HUES48 (cell line): ENCODE results near the gene PARD3.

ENCODE experiments used
- H3K27ac ChIP-seq: one replicate; pipeline ENCODE4 v1.7.0; 2013; ENCODE audit warnings: low read depth, low read length, inconsistent platforms
- H3K27me3 ChIP-seq: 2 replicates; pipeline ENCODE4 v1.6.1; 2013; ENCODE audit warnings: mild to moderate bottlenecking, low read length; ENCODE audit not compliant: control insufficient read depth, insufficient read depth
- H3K36me3 ChIP-seq: 2 replicates; pipeline ENCODE4 v1.6.1; 2013; ENCODE audit warnings: low read length; ENCODE audit not compliant: control insufficient read depth, insufficient read depth
- H3K4me1 ChIP-seq: 2 replicates; pipeline ENCODE4 v1.6.1; 2013; ENCODE audit warnings: mild to moderate bottlenecking, low read length; ENCODE audit not compliant: control insufficient read depth, insufficient read depth
- H3K4me3 ChIP-seq: 2 replicates; pipeline ENCODE4 v1.5.1; 2013; ENCODE audit warnings: mild to moderate bottlenecking, low read depth, low read length
- H3K9ac ChIP-seq: 2 replicates; pipeline ENCODE4 v1.6.1; 2013; ENCODE audit warnings: mild to moderate bottlenecking, low read depth, low read length, moderate library complexity
- H3K9me3 ChIP-seq: 2 replicates; pipeline ENCODE4 v1.6.1; 2013; ENCODE audit warnings: low read length; ENCODE audit not compliant: control insufficient read depth, insufficient read depth

The PARD3 gene

DNA sequence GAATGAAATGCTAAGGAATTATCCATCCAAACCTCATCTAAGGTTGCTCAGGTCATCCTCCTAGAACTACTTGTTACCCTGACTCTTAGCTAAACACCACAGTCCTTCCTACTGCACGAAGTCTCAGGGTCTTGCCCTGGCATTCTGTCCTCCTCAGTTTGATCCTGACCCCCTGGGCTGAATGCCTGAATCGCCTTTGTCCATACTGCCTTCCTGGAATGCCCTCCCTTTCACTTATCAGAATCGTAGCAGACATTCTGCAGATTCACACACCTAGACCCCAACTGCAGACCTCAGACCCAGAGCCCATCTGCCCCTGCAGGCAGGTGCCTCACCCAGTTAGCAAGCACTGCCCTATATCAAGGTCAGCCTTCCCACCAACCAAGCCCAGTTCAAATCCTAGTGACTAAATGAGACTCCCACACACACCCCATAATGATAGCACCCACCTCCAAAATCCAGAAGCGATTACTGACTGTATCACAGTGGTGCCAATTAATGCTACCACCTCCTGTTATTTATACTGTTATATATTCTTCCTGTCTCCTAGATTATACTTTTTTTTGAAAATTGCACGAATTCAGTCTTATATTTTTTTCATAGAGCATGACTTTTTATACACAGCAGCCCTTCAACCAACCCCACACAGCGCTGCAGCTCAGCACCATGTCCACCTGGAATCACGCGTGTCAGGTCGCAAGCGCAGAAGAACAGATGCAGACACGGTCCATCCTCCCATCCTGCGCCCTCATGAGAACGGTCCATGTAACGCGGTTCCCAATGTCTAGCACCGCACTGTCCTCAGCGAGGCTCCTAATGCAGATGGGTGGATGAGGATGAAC, 3.7 kb downstream of the PARD3 start:
- H3K9ac ChIP-seq: no peak overlapping the region
- H3K4me1 ChIP-seq: peaks cover 50% of the 10 kb centered on the region
- no peak overlapping the region for H3K4me3 ChIP-seq
- H3K27ac ChIP-seq: no peak overlapping the region
- no peaks in the 10 kb centered on the region for H3K36me3 ChIP-seq
- no peaks in the 10 kb centered on the region for H3K9me3 ChIP-seq
- H3K27me3 ChIP-seq: peaks cover 7% of the 10 kb centered on the region

- Histone ChIP-seq H3K27ac (no peak overlapping the region), H3K27me3 (no peaks in the 10 kb centered on the region), H3K9me3 (no peaks in the 10 kb centered on the region), H3K4me3 (no peak overlapping the region), H3K36me3 (no peaks in the 10 kb centered on the region), H3K9ac (no peak overlapping the region), H3K4me1 (peaks cover 50% of the 10 kb centered on the region)
Observed at GRCh38 chr10:34809796-34810195, 5.3 kb downstream of the PARD3 start.

DNA sequence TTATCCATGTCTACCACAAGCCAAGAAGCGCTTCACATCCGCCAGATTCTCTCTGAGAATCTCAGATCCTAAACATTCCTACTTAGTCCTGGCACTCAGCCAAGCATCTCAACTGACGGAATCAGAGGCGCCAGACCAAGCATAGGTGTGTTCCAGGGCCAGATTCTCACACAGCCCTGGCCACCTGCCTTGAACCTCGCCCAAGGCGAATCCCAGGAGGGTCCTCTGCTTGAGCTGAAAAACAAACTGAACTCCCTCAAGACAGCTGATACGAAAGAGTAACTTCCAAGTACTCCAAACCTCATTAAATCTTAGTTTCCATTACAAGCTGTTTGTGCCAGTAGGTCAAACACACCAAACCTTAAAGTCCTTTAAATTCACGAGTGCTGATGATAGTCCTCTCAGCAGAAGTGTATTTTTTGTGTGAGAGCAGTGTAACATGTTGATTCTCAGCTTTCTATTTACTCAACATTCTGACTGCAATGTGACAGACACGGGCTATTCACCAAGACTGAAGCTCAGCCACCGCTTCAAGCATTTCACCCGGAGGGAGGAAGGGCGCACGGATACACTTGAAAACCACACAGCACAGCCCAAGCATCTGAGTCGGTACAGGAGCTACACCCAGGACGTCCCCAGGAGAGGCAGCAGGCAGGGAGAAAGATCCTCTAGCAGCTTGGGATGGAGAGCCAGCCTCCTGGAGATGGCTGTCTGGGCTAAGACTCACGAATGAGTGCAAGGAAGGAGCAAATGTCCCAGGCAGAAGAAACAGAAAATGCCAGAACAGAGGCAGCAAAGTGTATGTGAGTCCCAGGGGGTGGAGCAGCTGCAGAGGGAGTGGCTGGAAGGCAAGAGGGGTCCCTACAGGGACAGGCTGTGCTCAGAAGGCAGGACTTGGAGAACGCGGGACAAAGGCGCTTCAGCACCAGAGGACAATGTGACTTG, 6.0 kb downstream of the PARD3 start:
- Histone ChIP-seq H3K36me3 (no peaks in the 10 kb centered on the region), H3K4me1 (peaks cover 50% of the 10 kb centered on the region), H3K9me3 (no peaks in the 10 kb centered on the region), H3K4me3 (peak overlapping the region; percentile 35; the same call in 1 of the 2 replicates), H3K9ac (no peak overlapping the region), H3K27ac (peak overlapping the region; percentile 72), H3K27me3 (no peaks in the 10 kb centered on the region)

DNA sequence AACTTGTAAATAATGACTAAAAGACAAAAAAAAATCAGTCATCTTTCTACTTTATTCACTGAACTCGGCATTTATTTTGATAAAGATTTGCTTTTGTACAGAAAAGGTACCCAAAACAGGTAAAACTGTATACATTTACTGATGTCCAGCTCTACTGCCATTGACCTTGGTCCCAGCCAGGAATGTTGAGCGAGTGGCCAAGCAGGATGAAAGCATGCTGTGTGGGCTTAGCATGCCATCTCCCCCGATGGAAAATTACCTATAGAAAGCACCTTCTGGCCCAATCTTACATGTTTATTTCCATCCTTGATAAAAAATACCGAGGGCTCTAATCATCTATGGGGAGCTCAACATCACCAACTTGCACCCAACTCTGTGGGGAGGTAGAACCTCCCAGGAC, 6.8 kb downstream of the PARD3 start:
- no peaks in the 10 kb centered on the region for H3K36me3 ChIP-seq
- no peaks in the 10 kb centered on the region for H3K27me3 ChIP-seq
- H3K4me1 ChIP-seq: peaks cover 46% of the 10 kb centered on the region
- no peak overlapping the region for H3K4me3 ChIP-seq
- H3K9ac ChIP-seq: no peak overlapping the region
- H3K27ac ChIP-seq: no peak overlapping the region
- no peaks in the 10 kb centered on the region for H3K9me3 ChIP-seq

- no peaks in the 10 kb centered on the region for H3K36me3 ChIP-seq
- no peaks in the 10 kb centered on the region for H3K27me3 ChIP-seq
- no peak overlapping the region for H3K27ac ChIP-seq
- no peak overlapping the region for H3K4me3 ChIP-seq
- peaks cover 37% of the 10 kb centered on the region for H3K4me1 ChIP-seq
- no peaks in the 10 kb centered on the region for H3K9me3 ChIP-seq
- no peak overlapping the region for H3K9ac ChIP-seq
Observed at GRCh38 chr10:34804306-34804705, 10.8 kb downstream of the PARD3 start.

DNA sequence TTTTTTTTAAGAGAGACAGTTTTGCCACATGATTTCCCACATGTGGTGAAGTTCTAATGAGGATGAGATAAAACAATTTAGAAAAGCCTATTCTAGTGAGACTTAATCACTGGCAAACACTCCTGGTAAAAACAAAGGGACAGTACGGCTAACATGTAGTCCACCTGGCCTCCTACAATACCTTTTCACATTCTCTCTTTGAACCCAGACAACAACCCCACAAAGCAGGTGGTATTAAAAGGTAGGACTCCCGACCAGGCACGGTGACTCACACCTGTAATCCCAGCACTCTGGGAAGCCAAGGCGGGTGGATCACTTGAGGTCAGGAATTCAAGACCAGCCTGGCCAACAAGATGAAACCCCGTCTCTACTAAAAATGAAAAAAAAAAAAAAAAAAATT, 12.4 kb downstream of the PARD3 start:
- no peaks in the 10 kb centered on the region for H3K36me3 ChIP-seq
- H3K4me1 ChIP-seq: peaks cover 24% of the 10 kb centered on the region
- no peak overlapping the region for H3K9ac ChIP-seq
- no peak overlapping the region for H3K4me3 ChIP-seq
- H3K27ac ChIP-seq: peak overlapping the region; percentile 89
- no peaks in the 10 kb centered on the region for H3K9me3 ChIP-seq
- H3K27me3 ChIP-seq: no peaks in the 10 kb centered on the region

- no peaks in the 10 kb centered on the region for H3K9me3 ChIP-seq
- peak overlapping the region; percentile 69 for H3K27ac ChIP-seq
- no peak overlapping the region for H3K9ac ChIP-seq
- peaks cover 24% of the 10 kb centered on the region for H3K4me1 ChIP-seq
- no peaks in the 10 kb centered on the region for H3K27me3 ChIP-seq
- H3K36me3 ChIP-seq: no peaks in the 10 kb centered on the region
- no peak overlapping the region for H3K4me3 ChIP-seq
Observed at GRCh38 chr10:34801097-34801733, 13.9 kb downstream of the PARD3 start.

- no peak overlapping the region for H3K9ac ChIP-seq
- no peaks in the 10 kb centered on the region for H3K27me3 ChIP-seq
- H3K4me3 ChIP-seq: no peak overlapping the region
- H3K36me3 ChIP-seq: no peaks in the 10 kb centered on the region
- H3K9me3 ChIP-seq: no peaks in the 10 kb centered on the region
- peak overlapping the region; percentile 69 for H3K27ac ChIP-seq
- H3K4me1 ChIP-seq: peaks cover 24% of the 10 kb centered on the region
Observed at GRCh38 chr10:34800624-34801023, 14.5 kb downstream of the PARD3 start.

DNA sequence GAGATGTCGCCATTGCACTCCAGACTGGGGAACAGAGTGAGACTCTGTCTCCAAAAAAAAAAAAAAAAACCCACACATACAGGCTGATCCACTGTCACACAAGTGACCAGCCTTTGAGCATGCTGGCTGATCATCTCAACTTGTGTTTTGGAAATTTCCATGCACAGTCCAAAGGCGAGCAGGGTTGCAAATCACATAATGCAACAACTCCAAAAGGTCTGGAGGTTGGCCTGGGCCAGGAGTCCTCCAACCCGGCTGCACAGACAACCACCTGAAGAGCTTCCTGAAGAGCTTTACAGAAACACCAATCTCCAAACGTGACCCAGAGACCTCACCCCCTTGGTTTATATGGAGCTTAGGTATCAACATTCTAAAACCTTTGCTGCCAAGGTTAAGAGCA, 16.4 kb downstream of the PARD3 start:
- H3K4me1 ChIP-seq: peaks cover 32% of the 10 kb centered on the region
- H3K9ac ChIP-seq: no peak overlapping the region
- H3K36me3 ChIP-seq: no peaks in the 10 kb centered on the region
- no peaks in the 10 kb centered on the region for H3K27me3 ChIP-seq
- H3K27ac ChIP-seq: no peak overlapping the region
- H3K9me3 ChIP-seq: no peaks in the 10 kb centered on the region
- no peak overlapping the region for H3K4me3 ChIP-seq

GRCh38 chr10:34797155-34797554, 17.9 kb downstream of the PARD3 start:
- Histone ChIP-seq H3K9ac (no peak overlapping the region), H3K4me1 (peaks cover 30% of the 10 kb centered on the region), H3K27ac (no peak overlapping the region), H3K9me3 (no peaks in the 10 kb centered on the region), H3K27me3 (no peaks in the 10 kb centered on the region), H3K4me3 (no peak overlapping the region), H3K36me3 (no peaks in the 10 kb centered on the region)
